Stimulated activated CD4-positive, alpha-beta T cell treated with anti-CD3 and anti-CD28 coated beads, Interleukin-1b, Interleukin-23, amount 100 ng/mL, for 48 hours (primary cell): ENCODE data around the gene PPP2R2C.

Source experiments
- DNase-seq: peaks from one replicate; pipeline ENCODE4 v3.0.0-alpha.2; 2020

PPP2R2C gene

DNA sequence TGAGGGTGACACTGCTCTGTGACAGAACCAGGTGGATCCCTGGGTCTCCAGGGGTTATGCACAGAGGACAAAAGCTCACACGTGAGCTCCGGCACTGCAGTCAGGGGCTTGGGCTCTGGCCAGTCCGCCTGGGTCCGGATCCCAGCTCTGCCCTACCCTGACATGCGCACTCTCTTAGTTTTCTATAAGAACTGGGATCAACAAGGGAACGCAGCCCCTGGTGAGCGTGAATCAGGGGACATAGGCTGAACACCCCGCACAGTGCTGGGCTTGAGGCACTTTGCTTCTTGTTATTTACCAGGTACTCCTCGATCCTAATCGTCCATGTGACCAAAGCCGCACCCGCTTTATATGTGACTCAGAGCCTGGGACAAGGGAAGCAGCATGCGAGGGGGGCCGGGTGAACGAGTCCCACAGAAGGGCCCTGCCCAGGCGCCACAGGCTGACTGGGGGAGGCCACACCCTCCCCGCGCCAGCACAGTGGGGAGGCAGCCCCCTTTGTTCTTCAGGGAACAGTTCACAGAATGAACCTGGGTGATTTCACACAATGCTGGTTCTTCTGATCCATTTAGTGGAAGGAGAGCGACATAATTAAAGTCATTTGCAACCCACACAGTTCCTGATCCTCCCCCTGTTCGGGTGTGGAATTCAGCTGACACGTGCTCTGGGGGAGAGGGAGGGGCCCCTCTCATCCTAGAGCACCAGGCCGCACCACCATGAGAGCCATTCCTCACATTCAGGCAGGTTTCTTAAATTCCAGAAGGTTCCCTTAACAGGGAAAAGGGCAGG lies 147.2 kb downstream of the PPP2R2C start:
- no peak for DNase-seq

DNA sequence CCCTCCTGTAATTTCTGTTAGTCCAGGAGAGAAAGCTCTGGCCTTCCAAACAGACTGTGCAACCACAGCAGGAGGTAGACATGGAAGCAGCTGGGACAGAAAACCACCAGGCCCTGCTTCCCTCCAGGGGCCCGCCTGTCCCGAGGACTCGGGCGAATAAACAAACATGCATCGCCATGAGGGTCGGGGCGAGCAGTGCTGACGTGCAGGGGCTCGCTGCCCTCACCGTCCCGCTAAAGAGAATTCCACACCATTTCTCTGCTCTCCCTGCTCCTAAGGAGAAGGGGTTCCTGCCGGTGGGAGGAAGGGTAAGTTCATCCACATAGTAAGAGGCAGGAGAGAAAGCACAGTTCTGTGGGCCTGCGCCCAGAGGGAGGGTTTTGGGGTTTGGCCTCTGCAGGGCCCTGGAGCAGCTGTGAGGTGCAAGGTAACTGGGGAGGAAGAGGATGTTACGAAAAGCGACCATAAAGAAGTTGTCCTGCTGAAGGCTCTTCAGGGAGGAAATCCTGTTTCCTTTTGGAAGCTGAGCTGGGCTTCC lies 147.9 kb downstream of the PPP2R2C start:
- DNase-seq: no peak

GRCh38 chr4:6322761-6323566 lies 149.4 kb downstream of the PPP2R2C start:
- no peak for DNase-seq

DNA sequence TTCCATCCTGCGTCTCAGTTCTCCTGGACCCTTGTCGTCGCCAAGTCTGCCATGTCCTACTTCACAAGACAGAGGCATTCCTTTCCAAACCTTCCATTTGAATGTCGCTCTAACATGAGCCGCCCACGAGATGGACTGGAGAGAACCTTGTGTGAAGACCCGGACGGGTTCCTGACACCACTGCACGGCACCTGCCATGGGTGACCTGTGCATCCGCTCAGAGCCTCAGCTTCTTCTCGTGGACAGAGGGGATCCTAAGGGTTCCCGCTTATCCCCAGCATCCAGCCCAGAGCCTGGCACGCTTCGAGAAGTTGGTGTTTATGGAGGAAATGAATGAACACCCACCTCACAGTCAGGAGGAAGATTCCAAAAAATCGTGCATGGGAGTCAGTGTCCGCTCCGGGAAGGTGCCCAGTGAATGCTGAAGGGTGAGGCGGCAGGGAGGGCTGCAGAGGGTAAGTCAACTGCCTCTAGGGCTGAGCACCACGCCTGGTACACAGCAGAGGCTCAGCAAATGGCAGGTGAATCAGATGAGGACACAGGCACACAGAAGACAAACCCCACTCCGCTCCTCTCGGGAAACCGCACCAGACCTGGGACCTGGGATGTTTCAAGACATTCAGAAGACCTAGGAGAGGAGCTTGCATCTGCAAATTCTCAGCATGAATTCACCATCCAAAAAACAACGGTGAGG lies 150.2 kb downstream of the PPP2R2C start:
- DNase-seq: no peak

DNA sequence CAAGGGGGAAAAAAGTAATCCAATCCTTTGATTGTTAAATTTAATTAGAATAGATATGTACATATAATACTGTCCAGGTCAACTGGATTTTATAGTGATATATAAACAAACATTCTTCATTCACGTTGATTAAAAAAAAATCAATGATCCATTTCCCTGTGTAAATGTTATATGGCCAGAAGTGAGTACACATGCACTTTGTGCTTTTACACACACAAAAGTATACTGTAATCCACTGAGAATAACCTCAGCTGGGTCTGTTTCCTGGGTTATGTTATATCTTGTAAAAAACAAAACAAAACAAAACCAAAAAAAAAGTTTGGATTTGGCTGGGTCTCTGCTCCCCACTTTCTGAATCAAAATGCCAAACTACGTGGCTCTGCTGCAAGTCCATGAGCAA lies 151.1 kb downstream of the PPP2R2C start:
- no peak for DNase-seq

- DNase-seq: no peak
Observed at GRCh38 chr4:6320663-6321062, 151.8 kb downstream of the PPP2R2C start.

DNA sequence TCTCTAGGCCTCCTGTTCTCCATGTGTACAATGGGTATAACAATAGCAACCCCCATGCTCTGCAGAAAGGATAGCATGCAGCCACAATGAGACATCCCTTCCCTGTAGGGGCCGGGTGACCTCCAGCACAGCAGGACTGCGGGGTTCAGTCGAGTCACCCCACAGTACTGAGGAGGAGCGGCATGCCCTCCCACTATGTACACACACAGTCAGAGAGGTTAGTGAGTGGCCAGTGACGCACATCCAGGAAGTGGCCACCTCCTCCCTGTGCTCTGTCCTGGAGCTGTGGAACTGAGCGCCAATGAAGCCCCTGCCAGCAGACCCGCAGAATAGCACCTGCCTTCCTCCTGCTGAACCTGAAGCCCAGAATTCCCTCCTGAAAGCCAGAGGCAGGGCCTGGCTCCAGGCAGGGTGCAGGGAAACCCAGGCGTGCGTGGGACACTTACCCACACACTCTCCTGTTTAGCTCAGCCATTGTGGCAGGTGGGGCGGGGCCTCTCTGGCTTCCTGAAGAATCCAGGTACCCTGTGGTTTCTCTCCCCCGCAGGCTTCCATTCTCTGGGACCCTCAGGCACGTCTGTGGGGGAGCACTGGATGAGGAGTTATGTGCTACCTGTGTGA lies 152.8 kb downstream of the PPP2R2C start:
- no peak for DNase-seq

DNA sequence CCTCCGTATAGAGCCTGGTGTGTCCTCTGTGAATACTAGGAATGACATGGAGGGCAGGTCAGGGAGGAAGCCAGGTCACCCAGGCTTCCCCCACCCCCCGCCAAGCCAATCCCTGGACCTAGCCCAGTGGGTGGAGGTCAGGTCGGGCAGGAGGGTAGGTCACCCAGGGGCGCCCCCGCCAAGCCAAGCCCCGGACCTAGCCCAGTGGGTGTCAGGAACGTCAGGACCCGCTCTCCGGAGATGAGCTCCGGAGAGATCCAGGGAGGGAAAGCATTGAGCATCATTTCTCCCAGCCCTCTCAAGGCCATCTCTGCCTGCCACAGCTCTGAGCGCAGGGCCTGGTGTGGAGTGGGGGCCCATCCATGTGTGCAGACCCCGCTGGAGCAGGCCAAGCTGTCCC lies 154.2 kb downstream of the PPP2R2C start:
- no peak for DNase-seq

DNA sequence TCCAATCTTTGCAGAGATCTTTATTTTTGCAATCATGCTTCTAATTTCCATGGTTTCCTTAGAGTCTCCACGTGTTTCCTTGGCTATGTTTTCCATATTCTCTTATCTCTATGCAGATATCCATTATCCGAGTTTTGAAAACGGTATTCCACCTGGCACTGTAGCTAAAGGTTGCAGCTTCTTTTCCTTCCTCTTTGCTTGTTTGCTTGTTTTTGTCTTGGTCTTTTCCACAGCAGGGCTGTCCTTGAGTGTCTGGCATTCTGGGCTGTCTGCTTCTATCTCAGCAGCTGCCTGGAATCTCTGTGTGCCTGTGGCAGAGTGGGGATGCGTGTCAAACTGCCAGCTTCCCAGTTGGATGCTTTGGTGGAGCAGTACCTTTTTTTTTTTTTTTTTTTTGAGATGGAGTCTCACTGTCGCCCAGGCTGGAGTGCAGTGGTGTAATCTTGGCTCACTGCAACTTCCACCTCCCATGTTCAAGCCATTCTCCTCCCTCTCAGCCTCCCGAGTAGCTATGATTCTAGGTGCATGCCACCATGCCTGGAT lies 155.9 kb downstream of the PPP2R2C start:
- no peak for DNase-seq

DNA sequence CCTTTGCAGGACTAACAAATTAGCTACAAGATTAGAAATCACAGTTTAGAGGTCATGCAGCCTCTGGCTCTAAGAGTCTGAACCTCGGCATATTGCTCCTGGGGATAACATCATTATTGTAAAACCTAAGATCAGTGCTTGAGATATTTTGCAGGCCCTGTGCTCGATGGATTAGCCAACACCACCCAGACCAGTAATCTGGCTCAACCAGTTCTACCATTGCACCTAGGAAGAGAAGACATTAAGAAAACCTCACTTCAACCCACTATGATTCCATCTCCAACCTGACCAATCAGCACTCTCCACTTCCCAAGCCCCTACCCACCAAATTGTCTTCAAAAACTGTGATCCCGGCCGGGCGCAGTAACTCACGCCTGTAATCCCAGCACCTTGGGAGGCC lies 159.2 kb downstream of the PPP2R2C start:
- DNase-seq: no peak

DNA sequence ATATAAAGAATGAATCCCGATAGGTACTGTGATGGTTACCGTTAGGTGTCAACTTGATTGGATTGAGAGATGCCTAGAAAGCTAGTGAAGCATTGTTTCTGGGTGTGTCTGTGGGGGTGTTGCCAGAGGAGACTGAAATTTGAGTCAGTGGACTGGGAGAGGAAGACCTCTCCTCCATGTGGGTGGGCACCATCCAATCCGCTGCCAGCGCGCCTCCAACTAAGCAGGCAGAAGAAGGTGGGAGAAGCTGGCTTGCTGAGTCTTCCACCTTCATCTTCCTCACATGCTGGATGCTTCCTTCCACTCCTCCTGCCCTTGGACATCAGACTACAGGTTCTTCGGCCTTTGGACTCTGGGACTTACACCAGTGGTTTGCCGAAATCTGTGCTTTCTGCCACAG lies 162.6 kb downstream of the PPP2R2C start:
- no peak for DNase-seq

DNA sequence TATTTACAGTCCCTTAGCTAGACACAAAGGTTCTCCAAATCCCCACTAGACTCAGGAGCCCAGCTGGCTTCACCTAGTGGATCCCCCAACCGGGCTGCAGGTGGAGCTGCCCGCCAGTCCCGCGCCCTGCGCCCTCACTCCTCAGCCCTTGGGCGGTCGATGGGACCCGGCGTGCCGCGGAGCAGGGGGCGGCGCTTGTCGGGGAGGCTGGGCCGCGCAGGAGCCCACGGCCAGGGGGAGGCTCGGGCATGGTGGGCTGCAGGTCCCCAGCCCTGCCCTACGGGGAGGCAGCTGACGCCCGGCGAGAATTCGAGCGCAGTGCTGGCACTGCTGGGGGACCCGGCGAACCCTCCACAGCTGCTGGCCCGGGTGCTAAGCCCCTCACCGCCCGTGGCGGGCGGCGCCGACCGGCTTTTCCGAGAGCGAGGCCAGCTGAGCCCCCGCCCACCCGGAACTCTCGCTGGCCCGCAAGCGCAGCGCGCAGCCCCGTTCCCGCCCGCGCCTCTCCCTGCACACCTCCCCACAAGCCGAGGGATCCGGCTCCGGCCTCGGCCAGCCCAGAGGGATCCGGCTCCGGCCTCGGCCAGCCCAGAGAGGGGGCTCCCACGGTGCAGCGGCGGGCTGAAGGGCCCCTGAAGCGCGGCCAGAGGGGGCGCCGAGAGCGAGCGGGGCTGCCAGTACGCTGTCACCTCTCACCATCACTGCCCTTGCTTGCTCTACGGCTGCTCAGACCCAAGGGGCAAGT lies 163.3 kb downstream of the PPP2R2C start:
- DNase-seq: no peak

DNA sequence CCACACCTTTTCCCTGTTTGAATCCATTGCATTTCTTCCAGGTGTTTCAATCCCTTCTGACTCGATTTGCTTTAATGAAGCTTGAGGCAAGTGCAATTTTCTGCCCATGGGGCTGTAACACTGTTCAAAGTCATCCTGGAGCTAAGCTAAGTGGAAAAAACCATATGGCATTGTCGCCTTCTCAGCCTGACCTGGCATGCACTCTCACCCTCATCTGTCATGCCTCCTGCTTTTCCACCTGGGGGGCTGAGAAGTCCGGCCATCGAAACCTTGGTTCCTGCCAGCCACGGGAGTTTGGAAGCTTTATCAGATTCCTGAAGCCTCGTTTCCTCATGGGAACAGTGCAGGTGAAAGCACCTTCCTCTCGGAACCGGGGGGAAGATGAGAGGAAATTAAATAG lies 164.5 kb downstream of the PPP2R2C start:
- no peak for DNase-seq

DNA sequence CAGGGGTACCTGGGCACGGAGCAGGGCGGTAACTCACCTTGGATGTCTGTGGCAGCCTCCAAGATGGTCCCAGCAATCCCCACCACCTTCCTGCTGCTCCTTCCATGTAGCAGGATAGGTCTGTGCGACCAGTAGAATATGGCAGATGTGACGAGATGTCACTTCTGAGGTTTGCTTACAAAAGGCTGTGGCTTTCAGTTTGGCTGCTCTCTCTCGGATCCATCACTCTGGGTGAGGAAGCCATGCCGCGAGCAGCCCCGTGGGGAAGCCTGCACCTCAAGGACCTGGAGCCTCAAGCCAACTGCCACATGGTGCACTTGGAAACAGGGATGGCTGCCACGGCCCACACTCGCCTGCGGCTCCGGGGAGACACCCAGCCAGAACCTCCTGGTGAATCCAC lies 165.2 kb downstream of the PPP2R2C start:
- no peak for DNase-seq

DNA sequence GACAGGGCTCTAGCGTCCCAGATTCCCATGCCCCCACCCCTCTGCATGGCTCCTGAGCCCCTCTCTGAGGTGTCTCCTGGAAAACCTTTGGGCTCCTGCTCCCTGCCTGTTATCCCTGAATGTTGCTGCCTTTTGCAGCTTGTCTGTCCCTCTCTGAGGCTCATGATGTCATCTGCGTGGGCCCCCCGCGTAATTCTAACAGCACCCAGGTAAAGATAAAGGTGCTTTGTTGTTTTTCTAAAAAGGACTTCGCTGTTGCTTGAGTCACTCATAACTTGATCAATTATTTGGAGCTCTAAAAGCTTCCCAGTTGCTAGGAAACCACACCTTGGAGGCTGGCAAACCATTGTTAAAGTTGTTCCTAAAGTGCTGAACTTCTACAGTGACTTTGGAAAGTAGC lies 166.1 kb downstream of the PPP2R2C start:
- no peak for DNase-seq

GRCh38 chr4:6303943-6304342 lies 168.5 kb downstream of the PPP2R2C start:
- DNase-seq: no peak

DNA sequence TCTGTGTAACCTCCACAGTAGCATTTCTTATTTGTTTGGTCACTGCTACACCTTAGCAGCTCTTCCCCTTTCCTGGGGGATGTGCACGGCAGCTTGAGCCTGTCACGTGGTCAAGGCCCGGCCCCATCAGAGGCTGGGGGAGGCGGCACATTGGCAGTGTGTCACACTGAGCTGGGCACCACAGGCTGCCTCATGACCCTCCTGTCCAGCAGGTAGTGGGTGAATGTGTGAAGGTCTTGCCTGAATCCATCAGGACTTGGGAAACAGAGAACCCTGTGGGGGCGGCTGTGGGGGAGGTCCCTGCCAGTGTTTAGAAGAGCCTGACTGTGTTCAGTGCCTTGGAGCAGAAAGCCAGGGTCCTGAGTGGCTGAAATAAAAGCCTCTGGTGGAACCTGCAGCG lies 169.5 kb downstream of the PPP2R2C start:
- no peak for DNase-seq

DNA sequence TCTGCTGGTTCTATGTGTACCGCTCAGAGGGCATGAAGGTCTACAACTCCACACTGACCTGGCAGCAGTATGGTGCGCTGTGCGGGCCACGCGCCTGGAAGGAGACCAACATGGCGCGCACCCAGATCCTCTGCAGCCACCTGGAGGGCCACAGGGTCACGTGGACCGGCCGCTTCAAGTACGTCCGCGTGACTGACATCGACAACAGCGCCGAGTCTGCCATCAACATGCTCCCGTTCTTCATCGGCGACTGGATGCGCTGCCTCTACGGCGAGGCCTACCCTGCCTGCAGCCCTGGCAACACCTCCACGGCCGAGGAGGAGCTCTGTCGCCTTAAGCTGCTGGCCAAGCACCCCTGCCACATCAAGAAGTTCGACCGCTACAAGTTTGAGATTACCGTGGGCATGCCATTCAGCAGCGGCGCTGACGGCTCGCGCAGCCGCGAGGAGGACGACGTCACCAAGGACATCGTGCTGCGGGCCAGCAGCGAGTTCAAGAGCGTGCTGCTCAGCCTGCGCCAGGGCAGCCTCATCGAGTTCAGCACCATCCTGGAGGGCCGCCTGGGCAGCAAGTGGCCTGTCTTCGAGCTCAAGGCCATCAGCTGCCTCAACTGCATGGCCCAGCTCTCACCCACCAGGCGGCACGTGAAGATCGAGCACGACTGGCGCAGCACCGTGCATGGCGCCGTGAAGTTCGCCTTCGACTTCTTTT lies 170.5 kb downstream of the PPP2R2C start:
- no peak for DNase-seq

GRCh38 chr4:6301051-6301731 lies 171.2 kb downstream of the PPP2R2C start:
- no peak for DNase-seq

DNA sequence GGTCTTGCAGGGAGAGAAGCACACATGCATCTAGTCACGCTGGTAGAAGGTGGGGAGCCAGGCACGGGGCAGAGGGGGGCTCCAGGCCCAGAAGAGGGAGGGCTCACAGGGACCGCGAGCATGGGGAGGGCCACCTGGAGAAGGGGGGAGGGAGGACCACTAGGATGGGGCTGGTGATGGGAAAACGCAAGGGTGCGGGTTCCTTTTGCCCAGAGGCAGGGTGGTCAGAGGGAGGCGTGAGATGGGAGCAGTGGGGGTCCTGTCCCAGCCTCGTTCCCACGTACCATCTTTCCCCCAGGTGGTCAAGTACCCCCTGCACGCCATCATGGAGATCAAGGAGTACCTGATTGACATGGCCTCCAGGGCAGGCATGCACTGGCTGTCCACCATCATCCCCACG lies 172.1 kb downstream of the PPP2R2C start:
- DNase-seq: no peak

DNA sequence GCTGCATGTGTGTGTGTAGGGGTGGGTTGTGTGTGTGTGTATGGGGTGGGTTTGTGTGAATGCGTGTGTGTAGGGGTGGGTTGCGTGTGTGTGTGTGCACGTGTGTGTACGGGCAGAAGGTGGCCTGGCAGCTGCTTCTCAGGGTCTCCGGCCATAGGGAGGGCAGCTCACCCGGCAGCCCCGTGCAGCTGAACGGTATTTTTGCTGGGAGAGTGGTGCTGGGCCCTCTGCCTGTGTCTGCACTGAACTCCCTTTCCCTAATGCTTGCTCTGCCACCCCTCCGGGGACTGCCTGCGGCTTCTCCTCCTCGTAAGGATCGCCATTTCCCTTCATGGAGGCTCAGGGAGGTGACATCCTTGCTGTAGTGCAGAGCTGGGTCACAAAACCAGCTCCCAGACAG lies 172.5 kb downstream of the PPP2R2C start:
- no peak for DNase-seq
